Measurements from ENCODE around the gene AQP3.
"Not testable (repeated sequence)": the region's sequence is repeated elsewhere in the genome, so short reads cannot be mapped to it uniquely, and the experiment has no call there.

Gene AQP3

DNA sequence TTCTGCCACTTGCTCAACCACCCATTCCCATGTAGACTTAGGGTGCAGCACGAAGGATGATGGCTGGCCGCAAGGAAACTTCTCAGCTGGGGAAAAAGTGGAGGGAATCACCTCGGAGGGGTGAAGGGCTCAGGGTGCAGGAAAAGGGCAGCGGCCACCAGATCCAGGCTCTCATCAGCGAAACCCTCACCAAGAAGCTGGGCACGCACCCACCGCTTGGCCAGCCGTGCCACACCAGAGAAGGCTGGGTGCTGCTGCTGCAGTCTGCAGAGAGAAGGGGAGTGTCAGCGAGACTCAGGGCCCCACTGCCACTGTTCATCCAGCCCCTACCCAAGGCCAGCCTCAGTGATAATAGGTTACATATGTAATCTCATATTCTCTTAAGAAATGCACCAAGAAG is 17.7 kb upstream of the AQP3 start:
- no peak for DNase-seq (ENCODE audit: low read depth in 3 of 3)

DNA sequence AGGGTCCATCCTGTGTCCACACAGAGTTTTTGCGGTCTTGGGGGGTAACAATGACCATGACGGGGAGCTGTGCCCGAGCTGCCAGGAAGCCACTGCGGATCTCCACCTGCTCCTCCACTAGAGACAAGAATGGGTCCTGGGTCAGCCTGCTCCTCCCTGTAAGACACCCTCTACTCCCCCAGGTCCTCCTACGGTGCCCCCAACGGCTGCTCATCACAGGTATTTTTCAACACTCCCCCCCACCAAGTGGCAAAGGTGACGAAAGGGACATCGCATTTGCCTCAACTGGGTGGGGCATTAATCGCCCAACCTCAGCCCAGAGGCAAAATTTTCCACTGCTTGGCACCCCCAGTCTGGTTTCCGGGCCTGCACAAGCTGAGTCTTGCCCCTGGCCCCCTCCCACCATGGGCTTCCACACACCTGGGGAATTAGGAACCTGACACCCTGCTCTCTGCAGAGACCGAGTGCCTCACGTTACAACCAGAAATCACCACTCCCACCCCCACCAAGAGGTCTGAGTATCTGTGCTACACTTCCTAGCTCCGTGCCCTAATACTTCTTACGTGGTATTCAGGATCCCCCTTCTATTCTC is 16.7 kb upstream of the AQP3 start:
- no peak for DNase-seq (ENCODE audit: low read depth in 3 of 3)

DNA sequence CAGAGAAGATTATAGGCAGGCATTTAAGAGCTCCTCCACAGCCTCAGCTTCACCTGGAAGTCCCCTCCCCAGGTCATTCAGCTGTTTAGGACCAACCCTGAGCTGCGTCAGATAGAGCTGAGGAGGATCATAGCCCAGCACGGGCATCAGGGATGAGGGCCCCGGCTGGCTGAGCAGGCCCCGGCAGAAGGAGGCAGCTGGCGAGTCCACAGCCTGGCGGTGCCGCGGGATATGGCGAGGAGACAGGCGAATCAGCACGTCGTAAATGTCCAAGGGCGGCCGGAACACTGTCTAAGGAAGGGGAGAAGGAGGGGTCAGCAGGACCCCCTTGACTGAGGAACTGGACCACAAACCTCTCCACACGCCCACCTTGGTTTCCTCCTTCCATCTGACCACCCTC is 15.8 kb upstream of the AQP3 start:
- DNase-seq (ENCODE audit: low read depth in 3 of 3), result no peak

DNA sequence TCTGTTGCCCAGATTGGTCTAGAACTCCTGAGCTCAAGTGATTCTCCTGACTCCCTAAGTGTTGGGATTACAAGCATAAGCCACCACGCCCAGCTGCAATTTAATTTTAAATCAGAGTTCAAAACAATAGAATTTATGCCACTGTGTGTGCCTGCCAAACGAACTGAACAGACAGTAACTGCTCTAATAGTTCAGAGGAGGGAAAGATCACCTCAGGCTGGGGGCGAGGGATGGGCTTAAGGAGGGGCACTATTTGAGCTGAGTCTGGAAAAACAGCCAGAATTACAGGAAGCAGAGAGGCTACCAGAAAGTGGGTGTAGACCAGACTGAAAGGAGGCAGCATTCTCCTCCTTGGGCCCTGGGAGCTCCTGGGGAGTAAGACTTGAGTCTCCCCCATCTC is 14.1 kb upstream of the AQP3 start:
- no peak for DNase-seq (ENCODE audit: low read depth in 3 of 3)

DNA sequence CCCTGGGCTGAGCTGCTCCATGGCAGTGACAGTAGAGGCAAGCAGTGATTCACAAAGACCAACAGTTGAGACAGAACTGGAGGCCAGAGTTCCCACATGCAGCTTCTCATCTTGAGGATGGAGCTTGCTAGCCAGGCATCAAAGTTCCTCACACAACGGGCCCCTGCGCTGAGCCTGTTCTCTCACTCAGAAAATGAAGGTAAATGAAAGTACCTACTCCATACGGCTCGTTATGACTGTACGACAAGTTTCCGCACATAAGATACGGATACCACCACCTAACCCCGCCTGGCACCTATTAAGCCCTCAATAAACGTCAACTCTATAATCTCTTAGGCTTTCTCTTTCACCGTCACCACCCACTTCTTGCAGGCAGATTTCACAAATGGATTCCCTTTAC is 13.5 kb upstream of the AQP3 start:
- DNase-seq (ENCODE audit: low read depth in 3 of 3), result no peak

DNA sequence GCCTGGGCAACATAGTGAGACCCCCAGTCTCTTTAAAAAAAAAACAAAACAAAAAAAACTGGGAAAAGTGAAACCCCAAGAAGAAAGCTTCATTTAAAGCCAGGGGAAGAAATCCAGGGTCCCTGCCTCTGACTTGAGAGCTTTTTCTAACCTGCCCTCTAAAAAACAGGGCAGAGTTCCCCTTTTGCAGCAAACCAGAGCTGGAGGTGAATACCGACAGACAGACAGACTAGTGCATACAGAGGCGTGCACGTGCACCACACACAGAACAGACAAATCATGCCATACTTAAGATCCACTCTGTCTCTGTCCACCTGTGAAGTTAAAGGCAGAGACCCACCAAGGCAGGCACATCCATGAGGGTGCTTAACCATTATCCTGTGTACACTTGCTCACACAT is 11.7 kb upstream of the AQP3 start:
- no peak for DNase-seq (ENCODE audit: low read depth in 3 of 3)

DNA sequence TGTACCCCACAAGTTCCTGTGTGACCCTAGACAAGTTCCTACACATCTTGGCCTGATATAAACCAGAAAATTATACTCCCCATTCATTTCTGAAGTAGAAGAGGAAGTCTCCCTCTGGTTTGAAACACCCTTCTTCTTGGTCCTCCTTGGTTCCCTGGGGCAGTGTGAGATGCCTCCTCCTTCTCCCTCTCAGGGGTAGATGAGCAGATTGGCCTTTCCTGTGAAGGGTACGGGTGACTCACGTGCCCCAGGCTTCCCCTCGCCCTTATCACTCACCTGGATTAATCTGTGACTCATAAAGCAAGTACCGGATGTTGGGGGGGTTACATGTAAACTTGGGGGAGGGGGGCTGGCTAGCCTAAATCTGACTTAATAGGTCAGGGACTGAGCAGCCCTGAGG is 11.1 kb upstream of the AQP3 start:
- peak in 1 of 3 donors; percentile 63 for DNase-seq (ENCODE audit: low read depth in 3 of 3)

DNA sequence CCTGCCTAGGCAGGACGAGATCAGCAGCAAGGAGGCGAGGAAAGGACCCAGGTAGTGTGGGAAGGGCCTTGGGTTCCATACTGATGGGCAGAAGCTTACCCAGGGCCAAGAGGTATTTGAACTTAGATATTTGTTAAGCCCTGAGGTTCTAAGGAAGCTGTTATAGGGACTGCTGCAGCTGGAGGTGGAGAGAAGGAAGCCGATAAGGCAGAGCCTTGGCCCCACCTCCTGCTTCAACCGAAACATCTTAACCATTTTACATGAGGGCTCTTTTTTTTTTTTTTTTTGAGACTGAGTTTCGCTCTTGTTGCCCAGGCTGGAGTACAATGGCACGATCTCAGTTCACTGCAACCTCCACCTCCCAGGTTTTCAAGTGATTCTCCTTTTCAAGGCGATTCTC is 8.6 kb upstream of the AQP3 start:
- no peak for DNase-seq (ENCODE audit: low read depth in 3 of 3)

DNA sequence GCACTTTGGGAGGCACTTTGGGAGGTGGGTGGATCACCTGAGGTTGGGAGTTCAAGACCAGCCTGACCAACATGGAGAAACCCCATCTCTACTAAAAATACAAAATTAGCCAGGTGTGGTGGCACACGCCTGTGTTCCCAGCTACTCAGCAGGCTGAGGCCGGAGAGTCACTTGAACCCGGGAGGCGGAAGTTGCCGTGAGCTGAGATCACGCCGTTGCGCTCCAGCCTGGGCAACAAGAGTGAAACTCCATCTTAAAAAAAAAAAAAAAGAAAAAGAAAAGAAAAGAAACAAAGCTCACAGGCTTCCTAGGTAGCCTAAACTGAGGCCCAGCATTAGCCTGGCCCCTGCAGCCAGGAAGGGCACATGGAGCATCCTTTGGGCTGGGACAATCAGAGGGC is 8.1 kb upstream of the AQP3 start:
- DNase-seq (ENCODE audit: low read depth in 3 of 3), result not testable (repeated sequence)

DNA sequence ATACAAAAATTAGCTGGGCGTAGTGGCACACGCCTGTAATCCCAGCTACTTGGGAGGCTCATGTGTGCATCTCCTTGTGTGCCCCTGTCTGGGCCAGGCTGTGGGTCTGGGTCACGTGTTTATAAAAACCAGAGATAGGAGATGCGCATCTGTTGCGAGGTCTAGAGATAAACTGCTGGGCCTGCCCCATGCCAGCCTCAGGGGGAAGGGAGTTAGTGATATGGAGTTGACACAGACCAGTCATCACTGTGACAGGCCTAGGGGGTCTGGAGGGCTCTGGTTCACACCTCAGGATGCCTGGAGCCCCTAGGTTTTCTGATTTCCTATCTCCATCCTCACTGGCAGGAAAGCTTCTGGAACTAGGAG is 7.3 kb upstream of the AQP3 start:
- DNase-seq (ENCODE audit: low read depth in 3 of 3), result not testable (repeated sequence)

DNA sequence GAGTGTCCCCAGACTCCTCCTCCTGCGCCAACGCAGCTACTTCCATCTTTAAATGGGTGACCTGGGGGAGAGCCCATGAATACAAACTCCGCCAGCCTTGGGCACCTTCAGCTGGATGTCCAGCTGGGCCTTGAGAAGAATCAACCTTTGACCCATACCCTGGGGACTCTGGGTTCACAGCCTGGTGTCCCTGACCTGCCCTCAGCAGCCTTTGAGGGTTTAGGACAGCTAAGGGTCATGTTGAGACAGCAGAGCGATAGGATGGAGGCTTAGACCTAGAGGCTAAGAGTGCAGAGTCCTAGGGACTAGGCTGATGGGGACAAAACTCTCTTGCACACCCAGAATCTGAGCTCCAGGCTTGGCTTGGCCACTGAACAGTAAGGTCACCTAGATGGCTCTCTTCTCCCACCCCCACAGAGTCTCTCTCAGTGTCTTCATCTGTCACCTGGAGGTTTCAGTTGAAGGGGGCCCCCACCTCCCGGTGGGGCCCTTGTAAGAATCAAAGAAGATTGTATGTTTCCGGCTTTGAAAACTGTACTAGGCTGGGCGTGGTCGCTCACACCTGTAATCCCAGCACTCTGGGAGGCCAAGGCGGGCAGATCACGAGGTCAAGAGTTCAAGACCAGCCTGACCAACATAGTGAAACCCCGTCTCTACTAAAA is 6.7 kb upstream of the AQP3 start:
- no peak for DNase-seq (ENCODE audit: low read depth in 3 of 3)

DNA sequence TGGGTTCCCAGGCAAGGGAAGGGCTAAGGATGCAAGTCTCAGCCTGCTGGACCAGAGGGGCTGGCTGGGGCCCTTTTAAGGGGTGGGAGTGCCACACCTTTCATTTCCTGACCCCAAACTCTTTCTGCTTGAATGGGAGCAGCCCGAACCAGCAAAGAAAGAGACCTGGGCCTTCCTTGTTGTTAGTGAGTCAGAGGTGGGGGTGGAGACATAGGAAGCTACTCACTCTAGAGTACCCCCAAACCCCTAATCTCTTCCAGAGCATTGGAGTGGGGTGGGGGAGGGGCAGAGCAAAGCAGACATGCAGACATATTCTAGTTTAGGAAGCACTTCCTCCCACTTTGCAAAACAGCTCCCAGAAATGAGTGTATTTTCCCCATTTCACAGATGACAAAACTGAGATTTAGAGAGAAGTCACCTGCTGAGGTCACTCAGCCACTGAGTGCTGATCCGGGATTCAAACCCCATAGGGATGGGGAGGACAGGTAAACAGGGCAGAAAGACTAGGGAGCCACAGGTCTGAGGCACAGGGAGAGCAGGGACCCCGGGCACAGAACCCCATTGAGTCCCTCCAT is 6.0 kb upstream of the AQP3 start:
- no peak for DNase-seq (ENCODE audit: low read depth in 3 of 3)

DNA sequence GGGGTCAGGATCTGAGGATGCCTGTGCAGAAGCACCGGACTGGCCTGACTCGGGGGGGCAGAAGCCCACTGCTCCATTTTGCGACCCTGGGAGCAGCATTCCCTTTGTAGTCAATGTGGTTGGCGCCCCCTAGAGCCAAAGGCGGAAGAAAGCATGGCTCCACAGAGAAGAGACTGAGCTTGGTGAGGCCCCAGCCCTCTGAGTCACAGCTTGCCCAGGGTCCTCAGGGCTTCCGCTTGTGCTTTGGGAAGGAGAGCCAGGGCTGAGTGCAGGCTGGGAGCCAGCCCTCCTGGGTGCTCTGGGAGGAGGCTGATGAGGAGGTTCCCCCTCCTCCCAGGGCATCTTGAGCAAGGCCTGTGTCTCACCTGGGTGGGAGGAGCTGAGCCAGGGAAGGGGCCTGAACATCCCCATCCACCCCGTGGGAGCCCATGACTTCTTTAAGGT is 5.5 kb upstream of the AQP3 start:
- peak in 2 of 3 donors; percentile 33 to 55 for DNase-seq (ENCODE audit: low read depth in 3 of 3)

DNA sequence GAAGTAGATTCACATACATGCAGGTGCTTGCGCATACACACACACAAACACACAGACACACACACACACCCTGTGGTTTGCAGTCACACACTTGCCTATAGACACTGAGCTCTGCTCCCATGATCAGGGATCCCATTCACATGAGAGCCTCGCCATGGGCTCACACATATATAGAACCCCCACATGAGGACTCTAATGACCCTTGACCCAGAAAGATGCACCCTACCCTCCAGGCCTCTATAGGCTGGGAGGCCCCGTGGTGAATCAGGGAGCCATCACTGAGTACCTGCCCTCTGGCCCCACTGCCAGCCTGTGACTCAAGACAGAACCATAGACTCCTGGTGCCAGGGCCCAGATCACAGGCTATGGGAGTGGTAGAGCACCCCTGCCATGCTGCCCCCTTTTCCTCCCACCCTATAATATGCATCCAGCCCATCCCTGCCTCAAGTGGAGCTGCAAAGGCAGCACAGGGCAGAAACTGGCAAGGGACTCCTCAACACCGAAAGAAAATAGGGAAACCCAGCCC is 3.3 kb upstream of the AQP3 start:
- DNase-seq (ENCODE audit: low read depth in 3 of 3), result no peak

DNA sequence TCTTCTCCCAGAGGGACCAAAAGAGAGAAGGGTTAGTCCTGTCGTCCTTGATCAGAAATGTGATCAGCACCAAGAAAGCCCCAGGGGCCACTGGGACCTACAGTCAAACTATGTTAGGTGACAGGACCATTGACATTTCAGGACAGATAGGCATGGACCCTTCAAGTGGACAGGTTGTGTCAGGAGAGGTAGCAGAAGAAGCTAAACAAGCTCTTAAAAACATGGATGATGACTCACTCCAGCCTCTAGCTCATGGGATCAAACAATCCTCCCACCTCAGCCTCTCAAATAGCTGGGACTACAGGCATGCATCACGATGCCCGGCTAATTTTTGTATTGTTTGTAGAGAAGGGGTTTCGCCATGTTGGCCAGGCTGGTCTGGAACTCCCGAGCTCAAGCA is 2.3 kb upstream of the AQP3 start:
- no peak for DNase-seq (ENCODE audit: low read depth in 3 of 3)

DNA sequence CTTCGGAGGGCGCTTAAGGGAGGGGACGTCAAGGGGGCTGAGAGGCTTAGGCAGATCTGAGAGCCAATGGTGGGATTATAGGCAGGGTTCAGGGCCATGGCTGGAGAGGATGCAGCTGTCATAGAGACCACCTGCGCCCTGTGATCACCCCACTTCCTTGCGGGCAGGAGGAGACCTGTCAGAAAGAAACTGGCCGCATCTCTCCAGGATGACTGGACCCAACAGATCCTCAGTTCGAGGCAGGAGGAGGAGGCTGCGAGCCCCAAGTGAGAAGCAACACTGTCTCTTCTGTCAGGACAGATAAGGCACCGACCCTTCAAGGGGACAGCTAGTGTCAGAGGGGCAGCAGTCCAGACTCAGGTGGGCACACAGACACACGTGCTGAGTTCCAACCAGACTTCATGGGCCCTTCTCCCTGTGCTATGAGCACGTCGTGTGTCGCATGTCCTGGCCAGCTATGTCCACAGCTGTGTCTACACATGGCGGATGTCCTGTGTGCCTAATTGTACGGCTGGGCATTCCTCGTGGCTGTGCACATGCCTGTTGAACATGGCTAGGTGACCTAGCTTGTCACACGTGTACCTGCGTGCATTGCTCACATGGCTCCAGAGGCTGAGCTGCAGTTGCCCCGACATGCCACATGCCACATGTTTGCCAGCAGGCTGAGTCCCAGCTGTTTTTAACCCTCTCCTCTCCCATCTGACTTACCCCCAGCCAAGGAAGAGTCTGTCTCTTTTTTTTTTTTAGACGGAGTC is 583 bp upstream of the AQP3 start:
- no peak for DNase-seq (ENCODE audit: low read depth in 3 of 3)

DNA sequence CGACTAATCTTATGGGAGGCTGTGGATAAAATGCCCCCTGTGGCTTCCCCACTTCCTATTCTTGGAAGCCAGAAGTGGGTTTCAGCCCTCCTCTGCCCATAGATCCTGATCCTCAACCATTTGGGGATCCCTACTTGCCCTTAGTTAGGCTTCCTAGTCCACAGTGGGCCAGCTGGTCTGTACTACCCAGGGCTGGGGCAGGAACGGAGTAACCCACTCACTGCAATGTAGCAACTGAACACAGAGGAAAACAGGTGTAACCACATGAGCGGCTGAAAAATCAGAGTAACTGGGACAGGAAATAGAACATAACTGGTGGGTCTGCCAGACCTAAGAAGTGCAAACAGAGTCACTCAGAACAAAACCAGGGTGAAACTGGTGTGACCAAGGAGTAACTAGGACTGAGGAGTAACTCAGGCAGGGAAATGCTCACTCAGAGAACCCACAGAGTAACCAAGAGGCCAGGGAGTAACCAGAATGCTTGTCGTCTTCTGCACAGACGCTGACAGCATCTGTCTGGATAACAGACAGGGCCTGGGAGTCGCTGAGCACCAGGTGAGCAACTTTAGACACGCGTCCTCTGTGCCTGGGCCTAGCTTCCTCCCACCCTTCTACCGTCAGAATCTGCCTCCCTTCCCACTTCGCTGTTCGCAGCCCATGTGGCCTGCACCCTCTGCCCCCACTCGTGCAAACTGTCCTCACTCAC is 1.0 kb downstream of the AQP3 start:
- DNase-seq (ENCODE audit: low read depth in 3 of 3), result peak; percentile 35 to 54 (median 49)

DNA sequence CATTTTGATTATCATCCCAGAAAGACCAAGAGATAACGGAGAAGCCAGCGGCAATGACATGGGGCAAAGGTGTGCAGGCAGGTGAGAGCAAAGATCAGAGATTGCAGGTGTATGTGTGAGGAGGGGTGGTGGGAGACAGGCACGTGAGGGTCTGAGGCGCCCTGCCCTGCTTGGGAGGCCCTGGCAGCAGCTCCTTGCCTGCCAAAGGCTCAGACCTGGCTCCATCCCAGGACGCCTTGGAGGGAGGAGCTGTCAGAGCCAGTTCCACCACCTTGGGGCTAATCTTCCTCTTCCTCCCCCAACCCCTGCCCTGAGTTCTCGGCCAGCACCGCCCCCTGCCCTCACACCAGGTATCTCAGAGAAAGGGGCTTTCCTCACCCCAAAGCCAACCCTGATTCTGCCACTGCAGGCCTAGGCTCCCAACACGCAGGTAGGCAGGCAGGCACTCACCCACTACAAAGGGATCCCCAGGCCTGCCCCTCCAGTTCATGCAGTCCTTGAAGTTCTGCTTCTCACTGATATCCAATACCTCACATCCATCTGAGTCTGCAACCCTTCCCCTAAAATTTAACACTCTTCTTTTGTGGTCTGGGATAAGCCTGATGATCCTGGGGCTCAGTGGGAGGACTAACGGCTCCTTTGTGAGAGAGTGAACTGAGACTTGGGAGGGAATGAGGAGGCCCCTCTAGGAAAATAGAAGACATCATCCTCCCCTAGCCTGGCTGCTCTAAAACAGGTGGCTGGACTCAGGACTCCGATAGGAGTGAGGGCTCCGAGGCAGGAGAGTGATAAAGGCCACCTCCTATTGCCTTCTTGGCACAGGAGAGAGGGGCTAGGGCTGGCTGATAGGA is 1.8 kb downstream of the AQP3 start:
- no peak for DNase-seq (ENCODE audit: low read depth in 3 of 3)

DNA sequence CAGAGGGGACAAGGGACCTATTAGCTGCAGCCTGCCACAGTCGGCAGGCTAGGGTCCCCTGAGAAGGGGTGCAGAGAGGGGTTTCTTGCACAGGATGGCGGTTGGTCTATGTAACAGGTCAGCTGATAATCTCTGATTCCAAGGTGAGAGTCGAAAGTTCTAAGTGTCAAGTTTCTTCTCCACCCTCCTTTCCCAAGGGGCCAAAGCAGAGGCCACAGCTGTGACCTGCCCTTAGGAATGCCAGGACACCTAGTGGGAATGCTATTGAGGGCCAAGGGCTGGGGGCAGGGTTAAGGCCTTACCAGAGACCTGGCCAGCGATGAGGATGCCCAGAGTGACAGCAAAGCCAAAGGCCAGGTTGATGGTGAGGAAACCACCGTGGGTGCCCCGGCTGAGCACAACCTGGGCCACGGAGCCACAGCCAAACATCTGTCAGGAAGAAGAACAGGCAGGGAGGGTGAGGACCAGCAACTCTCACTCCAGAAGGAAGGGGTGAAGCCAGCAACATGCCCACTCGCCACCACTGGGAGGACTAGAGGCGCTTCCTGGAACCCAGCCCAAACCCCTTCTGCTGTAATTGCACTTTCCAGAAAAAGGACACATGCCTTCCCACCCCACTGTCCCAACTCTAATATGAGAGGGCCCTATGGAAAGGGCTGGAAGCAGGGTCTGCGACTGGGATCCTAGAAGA is 3.8 kb downstream of the AQP3 start:
- no peak for DNase-seq (ENCODE audit: low read depth in 3 of 3)

DNA sequence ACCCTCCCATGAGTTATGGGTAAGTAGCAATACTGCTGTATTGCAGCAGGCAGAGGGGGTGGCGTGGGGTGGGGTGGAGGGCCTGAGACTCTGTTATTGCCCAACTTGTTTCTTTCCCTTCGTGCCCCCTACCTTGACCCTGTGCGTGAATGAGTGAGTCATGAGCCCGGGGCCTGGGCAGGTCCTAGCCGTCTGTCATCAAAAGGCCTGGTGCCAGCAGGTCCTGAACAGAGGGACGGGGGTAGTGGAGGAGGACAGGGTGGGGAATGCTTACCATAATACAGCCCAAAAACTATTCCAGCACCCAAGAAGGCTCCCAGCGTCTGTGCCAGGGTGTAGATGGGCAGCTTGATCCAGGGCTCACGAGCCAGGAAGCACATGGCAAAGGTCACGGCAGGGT is 4.3 kb downstream of the AQP3 start:
- DNase-seq (ENCODE audit: low read depth in 3 of 3), result no peak

DNA sequence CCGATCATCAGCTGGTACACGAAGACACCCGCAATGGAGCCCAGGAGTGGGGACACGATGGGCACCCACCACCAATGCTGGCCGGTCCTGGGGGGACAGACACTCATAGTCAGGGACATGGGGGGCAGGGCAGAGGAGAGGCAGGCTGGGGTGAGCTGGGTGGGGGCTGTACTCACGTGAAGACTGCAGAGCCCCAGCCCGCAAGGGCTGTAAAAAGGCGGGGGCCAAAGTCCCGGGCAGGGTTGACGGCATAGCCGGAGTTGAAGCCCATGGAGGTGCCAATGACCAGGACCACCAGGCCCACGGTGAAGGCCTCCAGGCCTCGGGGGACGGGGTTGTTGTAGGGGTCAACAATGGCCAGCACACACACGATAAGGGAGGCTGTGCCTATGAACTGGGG is 5.3 kb downstream of the AQP3 start:
- DNase-seq (ENCODE audit: low read depth in 3 of 3), result no peak

All from stimulated activated CD4-positive, alpha-beta T cell treated with anti-CD3 and anti-CD28 coated beads, TNF-alpha, amount 100 ng/mL, for 48 hours (primary cell).